ENCODE results near the gene CRB1. TPM values are rescaled to one million over a fixed set of nuclear protein-coding genes. Genes with fewer than 3 reads are reported as not detected.
A peak's percentile ranks its signal among the peaks of the same experiment; 100 is the strongest.

CRB1 gene
- total RNA-seq, 4 donors from 2014 or later = not detected

- H3K27ac ChIP-seq = no peak overlapping the region
- no peak for DNase-seq
Measured at GRCh38 chr1:197515421-197515820, 247.4 kb downstream of the CRB1 start.

GRCh38 chr1:197519741-197520334, 251.8 kb downstream of the CRB1 start:
- Histone ChIP-seq H3K36me3 (no peaks in the 10 kb centered on the region), H3K27ac (no peak overlapping the region), H3K9me3 (no peaks in the 10 kb centered on the region), H3K27me3 (no peaks in the 10 kb centered on the region), H3K4me3 (no peak overlapping the region), H3K4me1 (no peaks in the 10 kb centered on the region)
- TF ChIP-seq, protein P1, sequence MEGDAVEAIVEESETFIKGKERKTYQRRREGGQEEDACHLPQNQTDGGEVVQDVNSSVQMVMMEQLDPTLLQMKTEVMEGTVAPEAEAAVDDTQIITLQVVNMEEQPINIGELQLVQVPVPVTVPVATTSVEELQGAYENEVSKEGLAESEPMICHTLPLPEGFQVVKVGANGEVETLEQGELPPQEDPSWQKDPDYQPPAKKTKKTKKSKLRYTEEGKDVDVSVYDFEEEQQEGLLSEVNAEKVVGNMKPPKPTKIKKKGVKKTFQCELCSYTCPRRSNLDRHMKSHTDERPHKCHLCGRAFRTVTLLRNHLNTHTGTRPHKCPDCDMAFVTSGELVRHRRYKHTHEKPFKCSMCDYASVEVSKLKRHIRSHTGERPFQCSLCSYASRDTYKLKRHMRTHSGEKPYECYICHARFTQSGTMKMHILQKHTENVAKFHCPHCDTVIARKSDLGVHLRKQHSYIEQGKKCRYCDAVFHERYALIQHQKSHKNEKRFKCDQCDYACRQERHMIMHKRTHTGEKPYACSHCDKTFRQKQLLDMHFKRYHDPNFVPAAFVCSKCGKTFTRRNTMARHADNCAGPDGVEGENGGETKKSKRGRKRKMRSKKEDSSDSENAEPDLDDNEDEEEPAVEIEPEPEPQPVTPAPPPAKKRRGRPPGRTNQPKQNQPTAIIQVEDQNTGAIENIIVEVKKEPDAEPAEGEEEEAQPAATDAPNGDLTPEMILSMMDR (IDR thresholded peaks at IDR 0.05) = peak in 4 of 6 experiments; percentile 12 to 30 (median 25)
- no peak for TF ChIP-seq POLR2A (IDR thresholded peaks at IDR 0.05)
- no peak for DNase-seq

More at GRCh38 chr1:197515421-197515820, 247.4 kb downstream of the CRB1 start:
- Histone ChIP-seq H3K4me3 (no peak overlapping the region), H3K27me3 (no peaks in the 10 kb centered on the region), H3K9me3 (no peaks in the 10 kb centered on the region), H3K4me1 (no peaks in the 10 kb centered on the region), H3K36me3 (peaks cover 0 to 8% (median 0%) of the 10 kb centered on the region in 3 donors)
- no peak for TF ChIP-seq POLR2A (IDR thresholded peaks at IDR 0.05)
- TF ChIP-seq, protein P1 (IDR thresholded peaks at IDR 0.05) = no peak

DNA sequence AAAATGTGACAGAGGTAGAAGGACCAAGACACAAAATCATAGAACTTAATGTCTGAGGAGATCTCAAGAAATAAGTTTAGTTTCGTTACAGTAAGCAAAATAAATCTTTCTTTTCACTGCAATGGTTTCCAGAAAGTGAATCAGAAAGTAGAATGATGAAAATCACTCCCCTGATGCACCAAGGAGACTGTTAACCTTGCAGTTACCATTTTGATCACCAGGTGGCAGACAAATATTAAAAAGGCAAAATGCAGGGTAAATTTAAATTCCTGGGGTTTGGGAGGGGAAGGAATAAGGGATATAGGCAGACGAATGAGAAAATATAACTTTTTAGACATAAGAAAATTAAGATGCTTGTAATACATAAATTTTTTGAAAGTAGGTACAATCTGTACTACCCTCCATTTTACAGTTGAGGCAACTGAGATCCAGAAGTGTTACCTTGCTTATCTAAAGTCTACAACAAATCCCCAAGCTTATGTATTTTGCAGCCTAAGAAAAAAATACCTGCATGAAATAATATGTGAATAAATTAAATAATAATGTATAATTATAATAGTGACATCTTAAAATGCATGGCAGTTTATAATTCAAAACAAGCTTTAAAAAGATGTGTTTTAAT, 253.2 kb downstream of the CRB1 start:
- H3K9me3 ChIP-seq = no peaks in the 10 kb centered on the region
- DNase-seq = no peak
- no peak for TF ChIP-seq POLR2A (IDR thresholded peaks at IDR 0.05)
- TF ChIP-seq, protein P1 (IDR thresholded peaks at IDR 0.05) = peak in 5 of 6 experiments; percentile 28 to 67 (median 60)

DNA sequence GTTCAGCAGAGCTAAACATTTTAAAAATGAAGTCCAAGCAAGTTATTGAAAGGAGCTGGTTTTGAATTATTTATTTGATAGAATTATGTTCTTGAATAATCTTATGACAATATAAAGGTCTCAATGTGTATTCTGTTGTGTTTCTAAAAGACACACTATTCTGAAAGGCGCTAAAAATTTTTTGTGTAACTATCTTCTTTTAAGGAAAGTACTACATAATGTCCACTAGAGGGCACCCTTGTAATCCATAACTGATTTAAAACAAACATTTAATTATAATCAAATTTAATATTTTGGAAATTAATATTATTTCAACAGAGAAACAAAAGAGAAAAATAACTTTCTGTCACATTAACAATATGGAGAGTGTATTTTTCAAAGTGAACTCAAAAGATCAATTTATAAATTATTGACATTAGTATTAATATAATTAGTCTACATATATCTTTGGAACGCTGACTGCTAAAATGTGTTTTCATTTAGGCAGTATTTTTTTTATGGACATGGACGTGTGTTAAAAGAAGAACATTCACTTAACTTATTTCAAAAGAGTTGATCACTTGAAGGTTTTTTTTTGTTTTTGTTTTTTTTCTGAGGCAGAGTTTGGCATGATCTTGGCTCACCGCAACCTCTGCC, 258.8 kb downstream of the CRB1 start:
- TF ChIP-seq, protein P1 (IDR thresholded peaks at IDR 0.05) = peak; percentile 43 to 78 (median 56)
- no peak for TF ChIP-seq POLR2A (IDR thresholded peaks at IDR 0.05)
- Histone ChIP-seq H3K9me3 (no peaks in the 10 kb centered on the region), H3K27me3 (no peaks in the 10 kb centered on the region), H3K4me1 (no peaks in the 10 kb centered on the region), H3K4me3 (no peak overlapping the region), H3K36me3 (no peaks in the 10 kb centered on the region), H3K27ac (no peak overlapping the region)
- DNase-seq = no peak

More for the DNA sequence above, 253.2 kb downstream of the CRB1 start:
- H3K4me1 ChIP-seq = no peaks in the 10 kb centered on the region
- no peaks in the 10 kb centered on the region for H3K27me3 ChIP-seq
- H3K36me3 ChIP-seq = no peaks in the 10 kb centered on the region
- no peak overlapping the region for H3K4me3 ChIP-seq
- H3K27ac ChIP-seq = no peak overlapping the region

Small RNAs within 50 kb of the gene (small RNA-seq; reads per million reads assigned to genes)
- 0 reads per million in 2 donors for gene MRPS21P3

Other genes with a start within 250 kb of the CRB1 start
- not detected for gene F13B, start 201.0 kb upstream of the CRB1 start, total RNA-seq
- 10 to 100 TPM in 1 of 4 donors, 1 to 10 TPM in 3; 3.2 to 10.7 (median 4.3) TPM for gene ASPM, start 121.6 kb upstream of the CRB1 start, total RNA-seq
- gene ZBTB41, start 67.0 kb upstream of the CRB1 start, total RNA-seq = 10 to 100 TPM in 1 of 4 donors, 1 to 10 TPM in 3; 6.0 to 14.9 (median 6.3) TPM